ENCODE results near the gene CARHSP1. TPM values are rescaled to one million over a fixed set of nuclear protein-coding genes. Genes with fewer than 3 reads are reported as not detected.

Gene CARHSP1
- total and polyA plus RNA-seq, 9 donors, result 53.2 to 102 (median 81.7) TPM

- peaks cover 10% of the 10 kb centered on the region for H3K4me1 ChIP-seq (ENCODE audit: insufficient read depth)
- DNase-seq, result peak in 1 of 5 donors; percentile 34
- 84 to 89% (median 89%) methylated on average over 9 of the region's 9 CpGs for WGBS, 3 donors
- TF ChIP-seq POLR2A (IDR thresholded peaks at IDR 0.05) (no peak), CTCF (IDR thresholded peaks at IDR 0.05) (no peak), EP300 (IDR thresholded peaks at IDR 0.05) (no peak)
- H3K36me3 ChIP-seq, result no peaks in the 10 kb centered on the region
- no peaks in the 10 kb centered on the region for H3K27me3 ChIP-seq
- H3K9me3 ChIP-seq, result no peaks in the 10 kb centered on the region
- intact Hi-C loops (cut with DNase I), result no loop called here
- no peak overlapping the region for H3K4me3 ChIP-seq
- H3K27ac ChIP-seq, result no peak overlapping the region
Measured at GRCh38 chr16:8854298-8854948, 14.4 kb downstream of the CARHSP1 start.

GRCh38 chr16:8853611-8854010, 15.2 kb downstream of the CARHSP1 start:
- H3K36me3 ChIP-seq, result no peaks in the 10 kb centered on the region
- no peak for TF ChIP-seq POLR2A (IDR thresholded peaks at IDR 0.05)
- no peak for TF ChIP-seq CTCF (IDR thresholded peaks at IDR 0.05)
- no peak for TF ChIP-seq EP300 (IDR thresholded peaks at IDR 0.05)

GRCh38 chr16:8853150-8853549, 15.7 kb downstream of the CARHSP1 start:
- DNase-seq, result peak in 1 of 5 donors; percentile 48
- Histone ChIP-seq H3K27ac (no peak overlapping the region), H3K9me3 (no peaks in the 10 kb centered on the region), H3K4me1 (ENCODE audit: insufficient read depth) (peaks cover 10% of the 10 kb centered on the region), H3K27me3 (no peaks in the 10 kb centered on the region), H3K36me3 (no peaks in the 10 kb centered on the region), H3K4me3 (no peak overlapping the region)
- 43 to 64% (median 63%) methylated on average over 7 of the region's 7 CpGs for WGBS, 3 donors
- TF ChIP-seq EP300 (IDR thresholded peaks at IDR 0.05), result no peak
- TF ChIP-seq CTCF (IDR thresholded peaks at IDR 0.05), result no peak
- no peak for TF ChIP-seq POLR2A (IDR thresholded peaks at IDR 0.05)
- intact Hi-C loops (cut with DNase I), result no loop called here

More at GRCh38 chr16:8853611-8854010, 15.2 kb downstream of the CARHSP1 start:
- intact Hi-C loops (cut with DNase I), result no loop called here
- no peak for DNase-seq
- Histone ChIP-seq H3K9me3 (no peaks in the 10 kb centered on the region), H3K4me1 (ENCODE audit: insufficient read depth) (peaks cover 10% of the 10 kb centered on the region), H3K27me3 (no peaks in the 10 kb centered on the region), H3K27ac (no peak overlapping the region), H3K4me3 (no peak overlapping the region)
- WGBS, 3 donors, result 68 to 81% (median 68%) methylated on average over 7 of the region's 7 CpGs

- intact Hi-C loops (cut with DNase I), result no loop called here
- Histone ChIP-seq H3K27me3 (no peaks in the 10 kb centered on the region), H3K36me3 (no peaks in the 10 kb centered on the region), H3K4me3 (no peak overlapping the region), H3K4me1 (ENCODE audit: insufficient read depth) (peaks cover 10% of the 10 kb centered on the region), H3K27ac (no peak overlapping the region), H3K9me3 (no peaks in the 10 kb centered on the region)
- WGBS, 3 donors, result 63 to 72% (median 68%) methylated on average over 8 of the region's 8 CpGs
- TF ChIP-seq CTCF (IDR thresholded peaks at IDR 0.05), result no peak
- no peak for TF ChIP-seq EP300 (IDR thresholded peaks at IDR 0.05)
- no peak for TF ChIP-seq POLR2A (IDR thresholded peaks at IDR 0.05)
- DNase-seq, result no peak
Measured at GRCh38 chr16:8852534-8852933, 16.3 kb downstream of the CARHSP1 start.
